SJCRH30 (cell line): ENCODE results near the gene KCNJ9. TPM values are rescaled to one million over a fixed set of nuclear protein-coding genes. Genes with fewer than 3 reads are reported as not detected.

Source experiments
- DNase-seq, 2 experiments: peaks; one replicate each; pipeline ENCODE4 v3.0.0-alpha.2; 2015 to 2020
- H3K27ac ChIP-seq: fragments of 250-450 bp; sonication (Bioruptor Pico); 2 replicates; pipeline ENCODE4 v1.5.1; 2020; ENCODE audit warnings: mild to moderate bottlenecking, moderate library complexity
- H3K27me3 ChIP-seq: fragments of 250-450 bp; sonication (Bioruptor Pico); 2 replicates; pipeline ENCODE4 v1.5.1; 2020; ENCODE audit warnings: mild to moderate bottlenecking, moderate library complexity
- H3K36me3 ChIP-seq: fragments of 250-450 bp; sonication (Bioruptor Pico); 2 replicates; pipeline ENCODE4 v1.5.1; 2020; ENCODE audit warnings: mild to moderate bottlenecking, moderate library complexity
- H3K4me1 ChIP-seq: fragments of 250-450 bp; sonication (Bioruptor Pico); 2 replicates; pipeline ENCODE4 v1.5.1; 2020; ENCODE audit warnings: mild to moderate bottlenecking, moderate library complexity
- H3K4me3 ChIP-seq: fragments of 250-450 bp; sonication (Bioruptor Pico); 2 replicates; pipeline ENCODE4 v1.5.1; 2020; ENCODE audit warnings: mild to moderate bottlenecking, moderate library complexity
- H3K9me3 ChIP-seq: fragments of 250-450 bp; sonication (Bioruptor Pico); replicated peaks from 2 replicates; pipeline ENCODE4 v1.5.1; 2020; ENCODE audit warnings: mild to moderate bottlenecking, moderate library complexity
- total RNA-seq: library from RNA; depleted of rRNA; stranded (reverse); fragments of >200 nt; shearing (Covaris generic); gene quantifications from 2 replicates; pipeline ENCODE4 v1.2.3, GENCODE V29; 2014

The KCNJ9 gene
- total RNA-seq, 1 experiment from 2014 or later, result not detected

DNA sequence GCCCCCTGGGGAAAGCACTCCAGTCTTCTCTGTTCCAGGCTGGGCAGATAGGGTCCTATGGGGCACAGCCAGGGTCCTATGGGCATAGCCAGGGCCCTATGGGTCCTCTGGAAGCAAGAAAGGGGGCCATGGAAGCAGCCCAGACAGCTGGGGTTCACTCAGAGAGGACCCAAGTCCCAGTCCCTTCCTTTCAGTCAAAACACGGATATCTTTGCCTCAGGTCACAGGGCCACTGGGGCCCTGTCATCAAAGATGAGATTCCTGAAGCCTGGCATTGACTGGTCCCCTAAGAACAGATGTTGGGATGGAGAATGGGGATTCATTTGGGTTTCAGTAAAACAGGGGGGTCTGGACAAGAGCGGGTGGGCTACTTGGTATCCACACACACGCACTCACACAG is 8.5 kb downstream of the KCNJ9 start:
- Histone ChIP-seq H3K4me1 (no peaks in the 10 kb centered on the region), H3K27me3 (peaks cover 4% of the 10 kb centered on the region; the same call in 1 of the 2 replicates), H3K9me3 (no peaks in the 10 kb centered on the region), H3K36me3 (no peaks in the 10 kb centered on the region), H3K4me3 (no peak overlapping the region), H3K27ac (no peak overlapping the region)
- DNase-seq, result no peak

DNA sequence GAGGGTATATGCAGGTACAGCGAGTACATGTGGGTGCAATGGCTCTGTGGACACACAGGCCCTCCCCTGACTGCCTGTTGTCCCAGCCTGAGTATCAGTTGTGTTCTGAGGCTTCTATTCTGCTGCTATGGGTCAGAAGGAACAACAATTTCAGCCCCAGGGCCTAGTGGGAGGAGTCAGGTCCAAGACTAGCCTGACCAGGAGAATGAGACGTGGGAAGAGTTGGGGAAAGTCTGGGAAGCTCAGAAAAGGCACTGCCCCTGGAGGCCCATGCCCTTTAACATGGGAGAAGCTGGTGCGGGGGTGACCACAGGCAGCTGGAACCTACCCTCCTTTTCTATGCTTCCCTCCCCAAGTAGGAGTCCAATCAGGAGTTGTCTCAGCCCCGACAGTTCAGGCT is 9.4 kb downstream of the KCNJ9 start:
- H3K9me3 ChIP-seq, result no peaks in the 10 kb centered on the region
- H3K4me1 ChIP-seq, result no peaks in the 10 kb centered on the region
- H3K27me3 ChIP-seq, result peaks cover 4% of the 10 kb centered on the region; the same call in 1 of the 2 replicates
- H3K4me3 ChIP-seq, result no peak overlapping the region
- DNase-seq, result no peak
- no peaks in the 10 kb centered on the region for H3K36me3 ChIP-seq
- H3K27ac ChIP-seq, result no peak overlapping the region

DNA sequence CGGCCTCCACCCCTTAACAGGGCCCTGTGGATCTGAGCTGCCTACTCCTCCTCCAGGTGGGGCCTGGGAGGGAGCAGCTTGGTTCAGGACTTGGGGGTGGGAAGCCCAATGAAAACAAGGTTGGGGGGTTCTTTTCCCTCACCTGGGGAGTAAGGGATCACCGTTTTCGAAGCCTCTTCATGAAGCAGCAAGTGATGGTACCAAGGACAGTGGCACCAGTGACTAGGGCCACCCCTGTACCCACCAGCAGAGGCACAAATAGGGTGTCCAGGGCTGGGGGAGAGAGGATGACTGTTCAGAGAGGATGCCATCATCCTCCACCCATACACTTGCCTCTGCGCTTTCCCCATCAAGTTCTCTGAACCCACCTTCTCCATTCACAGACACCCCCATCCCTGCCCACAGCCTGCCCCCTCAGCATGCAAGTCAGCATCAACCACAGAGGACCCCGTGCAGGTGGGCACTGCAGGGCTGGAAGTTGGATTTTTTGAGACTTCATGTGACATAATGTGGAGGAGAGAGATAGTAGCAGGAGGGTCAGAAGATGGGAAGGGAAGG is 10.4 kb downstream of the KCNJ9 start:
- Histone ChIP-seq H3K36me3 (no peaks in the 10 kb centered on the region), H3K9me3 (no peaks in the 10 kb centered on the region), H3K4me3 (no peak overlapping the region), H3K27me3 (no peaks in the 10 kb centered on the region), H3K27ac (no peak overlapping the region), H3K4me1 (no peaks in the 10 kb centered on the region)
- DNase-seq, result no peak

DNA sequence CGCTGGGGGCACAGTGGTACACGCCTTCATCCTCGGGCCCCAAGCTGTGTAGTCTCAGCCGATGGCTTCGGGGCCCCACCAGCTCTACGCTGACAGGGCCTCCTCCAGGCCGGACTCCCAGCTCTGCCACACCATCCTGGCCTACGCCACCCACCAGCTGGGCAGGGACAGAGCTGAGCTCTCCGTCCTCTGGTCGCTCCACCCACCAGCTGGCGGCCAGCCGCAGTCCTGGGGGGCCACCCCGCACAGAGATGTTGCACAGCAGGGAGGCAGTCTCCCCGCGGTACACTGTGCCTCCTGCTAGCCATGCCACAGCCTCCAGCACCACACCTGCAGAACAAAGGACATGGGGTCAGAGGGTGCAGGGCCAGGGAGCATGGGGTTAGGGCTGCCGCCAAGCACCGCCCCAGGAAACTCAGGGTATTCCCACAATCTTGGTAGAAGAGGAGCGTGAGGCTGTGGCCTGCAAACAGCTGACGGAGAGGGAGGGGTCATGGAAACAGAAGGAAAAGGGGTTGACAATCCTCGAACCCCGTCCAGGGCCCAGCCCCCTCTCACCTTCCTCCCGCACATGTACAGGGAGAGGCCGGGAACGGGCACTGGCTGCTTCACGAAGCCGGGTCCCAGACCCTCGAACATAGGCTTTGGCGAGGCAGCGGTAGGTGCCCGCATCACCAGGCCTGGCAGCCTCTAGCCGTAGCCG is 11.2 kb downstream of the KCNJ9 start:
- Histone ChIP-seq H3K9me3 (no peaks in the 10 kb centered on the region), H3K4me3 (no peak overlapping the region), H3K27me3 (no peaks in the 10 kb centered on the region), H3K4me1 (no peaks in the 10 kb centered on the region), H3K36me3 (no peaks in the 10 kb centered on the region), H3K27ac (no peak overlapping the region)
- DNase-seq, result no peak

DNA sequence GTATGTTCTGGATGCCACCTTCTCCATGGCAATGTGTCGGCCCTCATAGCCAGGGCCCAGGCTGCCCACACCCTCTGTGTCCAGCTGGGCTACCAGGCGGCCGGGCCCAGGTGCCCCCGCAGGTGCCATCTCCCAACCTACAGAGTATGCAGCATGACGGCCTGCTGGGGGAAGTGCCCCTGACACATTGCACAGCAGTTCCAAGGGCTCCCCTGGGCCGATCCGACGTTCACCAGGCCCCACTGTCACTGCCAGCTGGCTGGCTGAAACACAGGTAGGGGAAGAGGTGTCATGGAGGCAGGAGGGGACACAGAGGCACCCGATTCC is 11.7 kb downstream of the KCNJ9 start:
- no peaks in the 10 kb centered on the region for H3K27me3 ChIP-seq
- no peak overlapping the region for H3K4me3 ChIP-seq
- DNase-seq, result no peak
- no peaks in the 10 kb centered on the region for H3K4me1 ChIP-seq
- H3K27ac ChIP-seq, result no peak overlapping the region
- H3K36me3 ChIP-seq, result no peaks in the 10 kb centered on the region
- H3K9me3 ChIP-seq, result no peaks in the 10 kb centered on the region

DNA sequence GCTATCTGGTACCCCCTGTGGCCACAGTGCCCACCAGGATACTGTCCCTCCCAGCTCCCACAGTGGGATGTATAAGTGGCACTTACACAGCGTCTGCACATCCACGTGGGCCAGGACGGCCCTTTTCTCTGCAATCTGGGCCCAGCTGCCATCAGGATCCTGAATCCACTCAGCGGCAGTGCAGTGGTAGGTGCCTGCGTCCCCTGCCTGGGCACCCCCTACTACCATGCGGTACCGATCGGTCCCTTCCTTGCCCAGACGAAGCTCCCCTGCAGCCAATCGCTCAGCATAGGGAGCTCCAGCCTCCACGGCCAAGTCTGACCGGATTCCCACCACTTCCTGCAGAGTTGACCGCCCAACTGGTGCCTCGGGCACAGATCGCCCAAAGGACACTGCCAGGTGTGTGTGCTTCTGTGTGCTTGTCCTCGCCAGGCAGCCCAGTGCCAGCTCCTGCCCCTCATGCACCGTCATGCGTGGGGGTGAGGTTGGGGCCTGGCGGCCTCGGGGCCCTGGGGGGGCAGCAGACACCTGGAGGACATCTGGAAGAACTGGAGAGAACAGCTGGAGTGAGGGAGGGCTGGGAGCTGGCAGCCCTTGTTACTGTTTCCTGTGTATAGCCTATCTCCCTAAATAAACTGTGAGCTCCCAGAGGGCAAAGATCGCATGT is 12.4 kb downstream of the KCNJ9 start:
- H3K36me3 ChIP-seq, result no peaks in the 10 kb centered on the region
- H3K4me3 ChIP-seq, result no peak overlapping the region
- H3K9me3 ChIP-seq, result no peaks in the 10 kb centered on the region
- H3K4me1 ChIP-seq, result no peaks in the 10 kb centered on the region
- DNase-seq, result no peak
- H3K27ac ChIP-seq, result no peak overlapping the region
- no peaks in the 10 kb centered on the region for H3K27me3 ChIP-seq

DNA sequence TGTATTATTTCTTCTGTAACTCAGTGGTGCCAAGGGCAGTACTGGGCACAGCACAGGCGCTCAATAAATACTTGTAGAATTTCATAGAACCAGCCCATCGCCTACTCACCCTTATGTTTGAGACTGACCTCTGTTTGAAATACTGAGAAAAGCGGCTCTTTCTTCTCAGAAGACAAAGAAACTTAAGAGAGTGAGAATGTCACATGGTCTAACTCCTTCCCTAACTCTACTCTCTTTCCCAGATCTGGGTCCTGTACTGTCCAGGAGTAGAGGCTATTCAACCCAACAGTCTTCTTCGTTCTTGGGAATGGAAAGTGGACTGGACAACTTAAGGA is 12.9 kb downstream of the KCNJ9 start:
- no peaks in the 10 kb centered on the region for H3K36me3 ChIP-seq

DNA sequence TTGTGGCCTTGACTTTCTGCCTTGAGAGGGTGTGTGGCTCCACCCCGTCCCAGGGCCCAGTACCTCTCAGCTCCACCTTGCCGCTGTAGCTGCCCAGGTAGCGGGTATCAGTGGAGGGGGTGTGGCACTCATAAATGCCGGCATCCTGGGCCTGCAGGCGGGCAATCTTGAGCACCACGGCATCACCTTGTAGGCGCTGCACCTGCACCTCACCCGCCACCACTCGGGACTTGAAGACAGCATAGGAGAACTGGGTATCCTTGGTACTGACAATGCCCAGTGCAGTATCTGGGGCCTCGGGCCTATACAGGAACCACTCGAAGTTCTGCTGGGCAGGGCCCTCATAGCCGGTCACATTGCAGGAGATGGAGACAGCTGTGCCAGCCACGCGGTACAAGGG is 13.5 kb downstream of the KCNJ9 start:
- Histone ChIP-seq H3K4me3 (no peak overlapping the region), H3K36me3 (no peaks in the 10 kb centered on the region), H3K9me3 (no peaks in the 10 kb centered on the region), H3K27me3 (no peaks in the 10 kb centered on the region), H3K27ac (no peak overlapping the region), H3K4me1 (no peaks in the 10 kb centered on the region)
- DNase-seq, result no peak

More for the DNA sequence above, 12.9 kb downstream of the KCNJ9 start:
- H3K4me1 ChIP-seq, result no peaks in the 10 kb centered on the region
- H3K9me3 ChIP-seq, result no peaks in the 10 kb centered on the region
- no peaks in the 10 kb centered on the region for H3K27me3 ChIP-seq
- H3K4me3 ChIP-seq, result no peak overlapping the region
- no peak overlapping the region for H3K27ac ChIP-seq
- DNase-seq, result no peak

DNA sequence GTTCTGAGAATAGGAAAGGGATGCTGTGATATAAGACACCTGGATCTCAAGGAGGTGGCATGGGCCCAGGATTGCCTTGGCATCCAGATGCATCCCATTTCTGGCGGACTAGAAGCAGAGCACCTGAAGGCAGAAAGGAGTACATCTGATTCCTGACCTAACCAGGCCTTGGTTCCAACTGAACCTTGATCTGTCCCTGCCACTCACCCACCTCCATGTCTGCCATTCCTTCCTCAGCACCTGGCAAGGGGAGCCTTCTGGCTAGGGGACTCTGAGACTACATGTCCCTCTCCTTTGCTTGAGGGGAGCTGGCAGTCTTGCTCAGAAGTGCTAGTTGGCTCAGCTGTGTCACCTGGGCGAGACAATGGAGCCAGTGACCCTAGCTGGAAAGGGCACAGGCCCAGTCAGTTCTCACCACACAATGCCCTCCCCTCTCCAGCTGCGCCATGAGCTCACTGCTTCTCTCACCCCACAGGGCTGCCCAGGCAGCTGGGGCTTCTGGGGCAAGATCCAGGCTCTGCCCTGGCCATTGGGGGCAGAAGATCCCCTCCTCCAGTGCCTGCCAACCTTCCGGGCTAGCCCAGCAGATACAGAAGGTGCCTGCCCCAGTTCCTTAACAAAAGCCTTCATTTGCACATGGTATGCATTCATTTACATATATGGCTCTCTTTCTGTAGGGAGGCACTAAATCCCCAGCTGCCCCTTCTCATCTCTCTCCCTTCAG is 14.2 kb downstream of the KCNJ9 start:
- Histone ChIP-seq H3K27ac (no peak overlapping the region), H3K4me1 (no peaks in the 10 kb centered on the region), H3K27me3 (no peaks in the 10 kb centered on the region), H3K4me3 (no peak overlapping the region), H3K36me3 (no peaks in the 10 kb centered on the region), H3K9me3 (no peaks in the 10 kb centered on the region)
- no peak for DNase-seq

DNA sequence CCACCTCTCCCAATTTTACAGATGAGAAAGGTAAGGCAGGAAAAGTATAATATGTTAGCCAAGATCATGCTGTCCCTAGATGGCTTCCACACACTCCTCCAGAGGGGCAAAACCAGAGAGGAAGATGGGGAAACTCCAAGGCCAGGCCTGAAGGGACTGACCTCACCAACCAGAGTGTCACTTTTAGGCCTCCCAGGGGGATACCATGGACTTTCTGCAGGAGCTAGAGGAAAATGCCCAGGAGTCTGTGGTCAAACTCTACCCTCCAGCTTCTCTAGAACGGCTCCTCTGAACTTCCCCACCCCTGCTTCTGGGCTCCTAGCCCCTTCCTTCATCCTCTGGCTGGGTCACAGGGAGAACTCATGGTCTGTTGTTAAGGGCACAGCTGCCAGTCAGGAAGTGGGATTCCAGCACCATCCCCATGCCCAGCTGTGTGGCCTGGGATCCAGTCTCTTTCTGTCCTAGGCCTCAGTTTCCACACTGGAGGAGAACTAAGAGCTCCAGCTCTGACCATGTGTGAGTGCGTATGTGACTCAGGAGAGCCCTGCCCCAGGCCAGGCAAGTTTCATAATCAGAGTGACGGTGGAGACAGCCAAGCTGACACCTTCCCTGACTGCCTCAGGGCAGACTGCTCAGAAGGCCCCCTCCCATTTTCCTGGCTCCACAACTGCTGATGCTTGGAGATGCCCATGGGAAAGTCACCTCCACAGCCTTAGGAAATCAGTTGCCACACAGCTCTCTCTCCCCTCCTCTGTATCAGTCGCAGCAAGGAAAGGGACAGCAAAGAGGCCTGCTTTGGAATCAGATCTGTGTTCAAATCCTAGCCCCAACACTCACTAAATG is 15.2 kb downstream of the KCNJ9 start:
- Histone ChIP-seq H3K4me3 (no peak overlapping the region), H3K27me3 (no peaks in the 10 kb centered on the region), H3K36me3 (no peaks in the 10 kb centered on the region), H3K27ac (no peak overlapping the region), H3K9me3 (no peaks in the 10 kb centered on the region), H3K4me1 (no peaks in the 10 kb centered on the region; the same call in 1 of the 2 replicates)
- no peak for DNase-seq

DNA sequence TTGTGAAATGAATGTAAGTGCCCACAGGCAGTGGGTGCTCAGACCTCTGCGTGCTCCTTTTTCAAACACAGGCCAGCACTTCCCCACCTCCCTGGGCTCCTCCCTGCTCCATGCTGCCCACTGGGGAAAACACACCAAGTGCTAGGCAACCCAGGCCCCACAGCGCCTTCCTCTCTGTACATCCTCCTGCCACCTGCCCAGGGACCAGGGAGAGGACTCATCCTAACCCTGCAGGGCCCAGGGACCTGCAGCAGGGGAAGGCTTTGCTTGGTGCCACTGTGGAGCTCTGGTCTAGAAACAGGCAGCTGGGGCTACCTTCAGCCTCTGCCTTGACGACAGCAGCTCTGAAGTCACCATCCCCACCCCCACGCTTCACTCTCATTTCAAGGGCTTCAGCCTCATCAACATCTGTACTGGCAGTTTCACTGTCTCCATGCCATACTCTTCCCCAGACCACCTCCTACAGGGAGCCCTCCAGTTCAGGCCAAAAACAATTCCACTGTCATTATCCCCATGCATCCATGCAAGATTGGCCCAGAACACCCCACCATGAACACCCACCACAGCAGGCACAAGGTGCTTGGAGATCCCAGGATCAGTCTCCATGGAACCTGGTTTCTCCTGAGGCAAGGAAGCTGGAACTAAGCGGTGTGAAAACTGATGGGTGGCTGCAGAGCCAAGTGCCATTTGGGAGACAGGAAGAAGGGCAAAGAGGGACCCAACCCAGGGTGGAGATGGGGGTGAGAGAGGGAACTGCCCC is 16.0 kb downstream of the KCNJ9 start:
- Histone ChIP-seq H3K36me3 (no peaks in the 10 kb centered on the region), H3K9me3 (no peaks in the 10 kb centered on the region), H3K4me3 (peak overlapping the region; percentile 62), H3K27me3 (no peaks in the 10 kb centered on the region), H3K27ac (no peak overlapping the region), H3K4me1 (peaks cover 6% of the 10 kb centered on the region; the same call in 1 of the 2 replicates)
- DNase-seq, result no peak

DNA sequence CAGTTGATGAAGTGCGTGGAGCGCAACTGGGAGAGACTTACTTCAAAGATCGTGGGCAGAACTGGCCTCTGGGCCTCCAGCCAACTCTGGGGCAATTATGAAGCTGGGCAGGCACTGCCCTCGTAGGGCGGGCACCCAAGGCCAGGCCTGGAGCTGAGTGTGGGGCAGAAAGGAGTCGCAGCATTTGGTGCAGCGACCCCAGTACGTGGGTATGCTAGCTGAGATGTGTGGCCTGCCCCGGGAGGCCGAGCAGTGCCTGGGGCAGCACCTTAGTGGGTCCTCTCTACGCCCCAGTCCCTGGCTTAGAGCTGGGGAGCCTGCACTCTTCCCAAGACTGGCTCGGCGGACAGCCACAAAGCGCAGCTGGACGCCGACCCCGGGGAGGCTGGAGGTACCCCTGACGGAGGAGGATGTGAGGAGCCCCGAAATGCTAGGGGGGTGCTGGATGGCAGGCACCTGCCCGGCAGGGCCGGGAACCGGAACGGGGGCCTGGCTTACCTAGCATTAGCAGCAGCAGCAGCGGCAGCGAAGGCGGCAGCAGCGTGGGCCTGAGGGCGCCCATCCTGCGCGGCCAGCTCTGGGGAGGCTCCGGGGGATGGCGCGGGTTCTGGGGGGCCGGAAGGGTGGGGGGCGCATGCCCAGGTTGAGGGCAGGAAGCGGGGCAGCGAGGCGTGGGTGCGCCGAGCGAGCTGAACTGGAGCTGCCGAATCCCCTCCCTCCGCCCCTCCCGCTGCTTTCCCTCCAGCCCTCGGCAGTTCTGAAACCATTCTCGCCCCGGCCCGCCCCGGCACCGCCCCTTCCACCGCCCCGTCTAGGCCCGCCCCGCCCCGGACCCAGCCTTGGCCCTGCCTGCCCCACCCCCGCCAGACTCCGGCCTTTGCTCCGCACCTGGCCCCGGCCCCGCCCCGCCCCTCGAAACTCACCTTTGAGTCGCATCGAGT is 16.8 kb downstream of the KCNJ9 start, which contains the start of gene IGSF8:
IGSF8 (minus strand) TSS at position 709 of the 941 bp plus-strand sequence; CDS start at position 562, 147 bp downstream.
- peak; percentile 80 for DNase-seq
- Histone ChIP-seq H3K27me3 (no peaks in the 10 kb centered on the region), H3K36me3 (no peaks in the 10 kb centered on the region), H3K9me3 (no peaks in the 10 kb centered on the region), H3K4me3 (peak within 1 kb of the TSS; percentile 62), H3K4me1 (peaks cover 15% of the 10 kb centered on the region), H3K27ac (no peak within 1 kb of the TSS)
